H9 (cell line): ENCODE data around the gene KCTD17. TPM values are rescaled to one million over a fixed set of nuclear protein-coding genes. Genes with fewer than 3 reads are reported as not detected.

Source experiments
- DNase-seq: peaks from one replicate; pipeline ENCODE4 v3.0.0-alpha.2; 2017
- H2AFZ ChIP-seq: one replicate; pipeline ENCODE4 v1.6.1; 2013; ENCODE audit warnings: mild to moderate bottlenecking, low read length, control low read depth, moderate library complexity
- H2AK5ac ChIP-seq: 2 replicates; pipeline ENCODE4 v1.6.1; 2013; ENCODE audit warnings: low read length, control low read depth, mixed read lengths; ENCODE audit not compliant: insufficient read length
- H2BK120ac ChIP-seq: one replicate; pipeline ENCODE4 v1.6.1; 2013; ENCODE audit warnings: low read depth, mild to moderate bottlenecking, low read length, control low read depth, inconsistent platforms; ENCODE audit not compliant: poor library complexity, severe bottlenecking
- H2BK12ac ChIP-seq: 2 replicates; pipeline ENCODE4 v1.6.1; 2013; ENCODE audit warnings: low read length, control low read depth, mixed read lengths, low read depth; ENCODE audit not compliant: insufficient read length
- H2BK15ac ChIP-seq: 2 replicates; pipeline ENCODE4 v1.6.1; 2013; ENCODE audit warnings: low read depth, low read length, control low read depth
- H2BK20ac ChIP-seq: one replicate; pipeline ENCODE4 v1.6.1; 2013; ENCODE audit warnings: low read depth, mild to moderate bottlenecking, low read length, control low read depth, inconsistent platforms; ENCODE audit not compliant: poor library complexity, severe bottlenecking
- H2BK5ac ChIP-seq: 2 replicates; pipeline ENCODE4 v1.6.1; 2013; ENCODE audit warnings: low read length, control low read depth, mixed read lengths; ENCODE audit not compliant: insufficient read length
- H3K14ac ChIP-seq: 2 replicates; pipeline ENCODE4 v1.6.1; 2013; ENCODE audit warnings: low read length, control low read depth; ENCODE audit not compliant: insufficient read depth
- H3K18ac ChIP-seq: 2 replicates; pipeline ENCODE4 v1.6.1; 2013; ENCODE audit warnings: low read depth, mild to moderate bottlenecking, mixed read lengths, low read length, control low read depth; ENCODE audit not compliant: insufficient read length
- H3K23ac ChIP-seq: 2 replicates; pipeline ENCODE4 v1.6.1; 2013; ENCODE audit warnings: low read length, control low read depth, mixed read lengths, low read depth; ENCODE audit not compliant: insufficient read length
- H3K23me2 ChIP-seq: 2 replicates; pipeline ENCODE4 v1.6.1; 2013; ENCODE audit warnings: low read depth, mild to moderate bottlenecking, mixed read lengths, low read length, control low read depth; ENCODE audit not compliant: insufficient read length, poor library complexity, severe bottlenecking
- H3K27ac ChIP-seq: 2 replicates; pipeline ENCODE4 v1.5.1; 2013; ENCODE audit warnings: low read length, control low read depth, mixed read lengths, low read depth; ENCODE audit not compliant: insufficient read length
- H3K27me3 ChIP-seq: 2 replicates; pipeline ENCODE4 v1.6.1; 2013; ENCODE audit warnings: low read length, control low read depth, inconsistent platforms; ENCODE audit not compliant: insufficient read depth
- H3K4ac ChIP-seq: 2 replicates; pipeline ENCODE4 v1.6.1; 2013; ENCODE audit warnings: low read depth, mild to moderate bottlenecking, control low read depth, inconsistent platforms, low read length, moderate library complexity
- H3K4me1 ChIP-seq: 2 replicates; pipeline ENCODE4 v1.6.1; 2013; ENCODE audit warnings: low read length, control low read depth, inconsistent platforms; ENCODE audit not compliant: insufficient read depth
- H3K4me2 ChIP-seq: 2 replicates; pipeline ENCODE4 v1.6.1; 2013; ENCODE audit warnings: low read length, control low read depth, mixed read lengths; ENCODE audit not compliant: insufficient read length, insufficient read depth
- H3K56ac ChIP-seq: 2 replicates; pipeline ENCODE4 v1.6.1; 2013; ENCODE audit warnings: low read depth, mild to moderate bottlenecking, mixed read lengths, low read length, control low read depth; ENCODE audit not compliant: insufficient read length
- H3K79me1 ChIP-seq: 2 replicates; pipeline ENCODE4 v1.6.1; 2013; ENCODE audit warnings: low read depth, mild to moderate bottlenecking, moderate library complexity, low read length, control low read depth, inconsistent platforms; ENCODE audit not compliant: insufficient read depth, poor library complexity, severe bottlenecking
- H3K79me2 ChIP-seq: 2 replicates; pipeline ENCODE4 v1.6.1; 2013; ENCODE audit warnings: low read length, control low read depth, inconsistent platforms; ENCODE audit not compliant: insufficient read depth
- H3K9ac ChIP-seq: 2 replicates; pipeline ENCODE4 v1.6.1; 2013; ENCODE audit warnings: low read length, control low read depth, mixed read lengths; ENCODE audit not compliant: insufficient read length; ENCODE audit errors: extremely low read depth
- H3K9me3 ChIP-seq: one replicate; pipeline ENCODE4 v1.6.1; 2013; ENCODE audit warnings: low read depth, low read length, inconsistent platforms; ENCODE audit not compliant: control insufficient read depth
- H3T11ph ChIP-seq: one replicate; pipeline ENCODE4 v1.6.1; 2013; ENCODE audit warnings: mild to moderate bottlenecking, low read length, control low read depth, inconsistent platforms
- H4K20me1 ChIP-seq: one replicate; pipeline ENCODE4 v1.6.1; 2013; ENCODE audit not compliant: control insufficient read depth, insufficient read length, insufficient read depth
- H4K5ac ChIP-seq: 2 replicates; pipeline ENCODE4 v1.6.1; 2013; ENCODE audit warnings: low read depth, mild to moderate bottlenecking, mixed read lengths, low read length, control low read depth; ENCODE audit not compliant: insufficient read length
- H4K8ac ChIP-seq: replicated peaks from 2 replicates; pipeline ENCODE4 v1.6.1; 2013; ENCODE audit warnings: low read length, control low read depth, mixed read lengths, low read depth; ENCODE audit not compliant: insufficient read length
- H4K91ac ChIP-seq: 2 replicates; pipeline ENCODE4 v1.6.1; 2013; ENCODE audit warnings: low read depth, mild to moderate bottlenecking, moderate library complexity, mixed read lengths, low read length, control low read depth; ENCODE audit not compliant: insufficient read length
- H3K27ac Mint-ChIP-seq, 3 experiments: 2 replicates in 2 of 3; 3 replicates in 1 of 3; pipeline ENCODE4 v1.8.0; 2020 to 2021; ENCODE audit warnings: mixed read lengths in 3 of 3, mild to moderate bottlenecking in 1 of 3, moderate library complexity in 1 of 3
- H3K27me3 Mint-ChIP-seq: 2 replicates; pipeline ENCODE4 v1.8.0; 2021; ENCODE audit warnings: low read depth, mild to moderate bottlenecking, moderate library complexity, mixed read lengths
- H3K36me3 Mint-ChIP-seq, 3 experiments: 2 replicates in 2 of 3; 3 replicates in 1 of 3; pipeline ENCODE4 v1.8.0; 2020 to 2021; ENCODE audit warnings: low read depth in 3 of 3, mixed read lengths in 3 of 3; ENCODE audit not compliant: insufficient read depth in 1 of 3
- H3K4me1 Mint-ChIP-seq, 2 experiments: 2 replicates each; pipeline ENCODE4 v1.8.0; 2020; ENCODE audit warnings: mixed read lengths in 2 of 2
- H3K4me3 Mint-ChIP-seq, 2 experiments: 2 replicates in 1 of 2; 3 replicates in 1 of 2; pipeline ENCODE4 v1.8.0; 2020 to 2021; ENCODE audit warnings: mild to moderate bottlenecking in 2 of 2, mixed read lengths in 2 of 2, moderate library complexity in 1 of 2
- H3K9me3 Mint-ChIP-seq, 2 experiments: 2 replicates in 1 of 2; 3 replicates in 1 of 2; pipeline ENCODE4 v1.8.0; 2020; ENCODE audit warnings: mild to moderate bottlenecking in 2 of 2, mixed read lengths in 2 of 2, moderate library complexity in 1 of 2
- CTCF ChIP-seq: fragments of 200-600 bp; sonication (generic); conservative IDR thresholded peaks from 3 replicates; pipeline ENCODE4 v1.8.0; 2021; ENCODE audit warnings: antibody characterized with exemption, mild to moderate bottlenecking
- WGBS: extraction: QIAGEN DNeasy Blood & Tissue Kit; methylation state at CpG from one replicate; pipeline ENCODE4 v1.1.7; 2013; ENCODE audit warnings: missing lambda C conversion rate, low lambda C conversion rate, mixed read lengths; ENCODE audit not compliant: insufficient read length; ENCODE audit errors: extremely low coverage; 5-methylcytosine and 5-hydroxymethylcytosine counted together
- total RNA-seq: library from RNA; stranded (reverse); gene quantifications from 2 replicates; pipeline ENCODE4 v1.2.1, GENCODE V29; 2021

The KCTD17 gene
- total RNA-seq, 1 experiment from 2014 or later = 34.1 TPM

- Mint-ChIP-seq H3K27me3 (peaks cover 63% of the 10 kb centered on the region), H3K9me3 (peaks cover 2% of the 10 kb centered on the region in 2 experiments; a peak in 2 of 5 replicates), H3K36me3 (no peaks in the 10 kb centered on the region; a peak in 1 of 7 replicates), H3K4me1 (peaks cover 17 to 31% of the 10 kb centered on the region in 2 experiments), H3K4me3 (no peak overlapping the region), H3K27ac (no peak overlapping the region)
- Histone ChIP-seq H2AFZ (no peak overlapping the region), H2AK5ac (no peak overlapping the region), H4K5ac (no peak overlapping the region), H3K18ac (no peak overlapping the region), H2BK15ac (no peak overlapping the region), H3K9ac (no peak overlapping the region), H3K79me2 (no peaks in the 10 kb centered on the region), H3K9me3 (no peaks in the 10 kb centered on the region), H3K27ac (no peak overlapping the region), H2BK5ac (no peak overlapping the region), H3K27me3 (no peaks in the 10 kb centered on the region), H3K4me2 (no peak overlapping the region), H3K56ac (no peak overlapping the region), H4K8ac (no peak overlapping the region), H3K23ac (no peak overlapping the region), H3K4ac (no peak overlapping the region), H3K4me1 (no peaks in the 10 kb centered on the region; the same call in none of the 2 replicates), H3K79me1 (no peaks in the 10 kb centered on the region), H2BK20ac (no peak overlapping the region), H4K20me1 (no peaks in the 10 kb centered on the region), H2BK12ac (no peak overlapping the region), H3K23me2 (no peaks in the 10 kb centered on the region), H2BK120ac (no peak overlapping the region), H3T11ph (no peak overlapping the region), H3K14ac (no peak overlapping the region), H4K91ac (no peak overlapping the region)
- no peak for DNase-seq
- TF ChIP-seq CTCF = no peak
- no CpG with 5 or more reads among the region's 12 CpGs for WGBS
Measured at GRCh38 chr22:37001826-37002225, 49.7 kb upstream of the KCTD17 start.
